Activated CD8-positive, alpha-beta memory T cell treated with anti-CD3 and anti-CD28 coated beads, Interleukin-2, amount 10 ng/mL, durations not matched to agents 7 days and 5 days (primary cell): ENCODE results near the gene KISS1. TPM values are rescaled to one million over a fixed set of nuclear protein-coding genes. Genes with fewer than 3 reads are reported as not detected.
"Not testable (repeated sequence)": the region's sequence is repeated elsewhere in the genome, so short reads cannot be mapped to it uniquely, and the experiment has no call there.

Source experiments
- ATAC-seq: fragments of 150-1000 bp; cut with Tn5 transposase; one replicate; pipeline ENCODE4 v1.10.0; 2021; ENCODE audit warnings: moderate library complexity
- CTCF ChIA-PET: fragments of 350-600 bp; sonication (Branson Sonifier 250); formaldehyde crosslinking; loops from one replicate; lab custom pipeline; 2021; ENCODE audit warnings: antibody characterized with exemption; lab: Charles Lee
- DNase-seq: peaks from one replicate; pipeline ENCODE4 v3.0.0-alpha.2; 2020
- H3K27ac Mint-ChIP-seq: one replicate; pipeline ENCODE4 v1.8.0; 2021; ENCODE audit warnings: mild to moderate bottlenecking, mixed read lengths
- H3K27me3 Mint-ChIP-seq: one replicate; pipeline ENCODE4 v1.8.0; 2021; ENCODE audit warnings: mixed read lengths
- H3K36me3 Mint-ChIP-seq: one replicate; pipeline ENCODE4 v1.8.0; 2021; ENCODE audit warnings: mild to moderate bottlenecking, mixed read lengths
- H3K4me1 Mint-ChIP-seq: one replicate; pipeline ENCODE4 v1.8.0; 2021; ENCODE audit warnings: mixed read lengths
- H3K4me3 Mint-ChIP-seq: one replicate; pipeline ENCODE4 v1.8.0; 2021; ENCODE audit warnings: mild to moderate bottlenecking, moderate library complexity, mixed read lengths
- H3K9me3 Mint-ChIP-seq: one replicate; pipeline ENCODE4 v1.8.0; 2022; ENCODE audit warnings: low read depth, mixed read lengths
- total RNA-seq, 2 experiments: library from RNA; stranded (reverse); gene quantifications; one replicate each; pipeline ENCODE4 v1.2.3, GENCODE V29; 2021

The KISS1 gene
- total RNA-seq: not detected

GRCh38 chr1:204196068-204196795 lies at the start of gene KISS1:
Gene KISS1, minus strand, starts transcription at chr1:204196491. Its CDS starts 3,615 bp downstream, at chr1:204192876.
- H3K27ac Mint-ChIP-seq: no peak within 1 kb of the TSS
- DNase-seq (no peak), ATAC-seq (no peak)
- no peaks in the 10 kb centered on the region for H3K36me3 Mint-ChIP-seq
- H3K4me3 Mint-ChIP-seq: no peak within 1 kb of the TSS
- peaks cover 6% of the 10 kb centered on the region for H3K9me3 Mint-ChIP-seq
- H3K4me1 Mint-ChIP-seq: peaks cover 3% of the 10 kb centered on the region
- H3K27me3 Mint-ChIP-seq: peaks cover 17% of the 10 kb centered on the region
- CTCF ChIA-PET: no interaction called here

GRCh38 chr1:204242920-204243319 lies 46.6 kb upstream of the KISS1 start:
- DNase-seq: no peak
- H3K27me3 Mint-ChIP-seq: no peaks in the 10 kb centered on the region
- H3K4me1 Mint-ChIP-seq: no peaks in the 10 kb centered on the region
- H3K27ac Mint-ChIP-seq: no peak overlapping the region
- CTCF ChIA-PET: interaction anchor here (1.0 kb wide), 1 partner anchor 80 kb away, joined by 3 read pairs; no protein-coding TSS in a partner anchor
- no peaks in the 10 kb centered on the region for H3K36me3 Mint-ChIP-seq
- H3K4me3 Mint-ChIP-seq: no peak overlapping the region
- no peaks in the 10 kb centered on the region for H3K9me3 Mint-ChIP-seq
- ATAC-seq: no peak

- Mint-ChIP-seq H3K4me1 (no peaks in the 10 kb centered on the region), H3K27me3 (no peaks in the 10 kb centered on the region), H3K36me3 (no peaks in the 10 kb centered on the region), H3K4me3 (no peak overlapping the region), H3K9me3 (no peaks in the 10 kb centered on the region), H3K27ac (no peak overlapping the region)
- ATAC-seq: no peak
- DNase-seq: no peak
- CTCF ChIA-PET: no interaction called here
Observed at GRCh38 chr1:204241914-204242313, 45.6 kb upstream of the KISS1 start.

- Mint-ChIP-seq H3K36me3 (no peaks in the 10 kb centered on the region), H3K27ac (no peak overlapping the region), H3K4me1 (no peaks in the 10 kb centered on the region)
Observed at GRCh38 chr1:204241050-204241449, 44.8 kb upstream of the KISS1 start.

GRCh38 chr1:204240233-204240632 lies 43.9 kb upstream of the KISS1 start:
- no peak for ATAC-seq
- H3K27me3 Mint-ChIP-seq: peaks cover 7% of the 10 kb centered on the region
- CTCF ChIA-PET: no interaction called here
- H3K4me3 Mint-ChIP-seq: no peak overlapping the region
- H3K4me1 Mint-ChIP-seq: no peaks in the 10 kb centered on the region
- no peak overlapping the region for H3K27ac Mint-ChIP-seq
- DNase-seq: no peak
- no peaks in the 10 kb centered on the region for H3K36me3 Mint-ChIP-seq
- H3K9me3 Mint-ChIP-seq: no peaks in the 10 kb centered on the region

More at GRCh38 chr1:204241050-204241449, 44.8 kb upstream of the KISS1 start:
- DNase-seq (no peak), ATAC-seq (no peak)
- peaks cover 2% of the 10 kb centered on the region for H3K27me3 Mint-ChIP-seq
- H3K4me3 Mint-ChIP-seq: no peak overlapping the region
- H3K9me3 Mint-ChIP-seq: no peaks in the 10 kb centered on the region
- CTCF ChIA-PET: no interaction called here

- DNase-seq, H3K36me3 Mint-ChIP-seq, H3K4me1 Mint-ChIP-seq, H3K27me3 Mint-ChIP-seq, H3K27ac Mint-ChIP-seq, H3K9me3 Mint-ChIP-seq, H3K4me3 Mint-ChIP-seq, ATAC-seq, CTCF ChIA-PET: not testable (repeated sequence)
Observed at GRCh38 chr1:204239401-204239800, 43.1 kb upstream of the KISS1 start.

- H3K27ac Mint-ChIP-seq, H3K9me3 Mint-ChIP-seq, H3K36me3 Mint-ChIP-seq, CTCF ChIA-PET, H3K4me3 Mint-ChIP-seq, ATAC-seq, DNase-seq, H3K4me1 Mint-ChIP-seq: not testable (repeated sequence)
- peaks cover 13% of the 10 kb centered on the region for H3K27me3 Mint-ChIP-seq
Observed at GRCh38 chr1:204238520-204238919, 42.2 kb upstream of the KISS1 start.

GRCh38 chr1:204237515-204237914 lies 41.2 kb upstream of the KISS1 start:
- H3K36me3 Mint-ChIP-seq, H3K4me1 Mint-ChIP-seq, H3K4me3 Mint-ChIP-seq, ATAC-seq, H3K9me3 Mint-ChIP-seq, DNase-seq, H3K27ac Mint-ChIP-seq: not testable (repeated sequence)
- H3K27me3 Mint-ChIP-seq: peaks cover 13% of the 10 kb centered on the region
- CTCF ChIA-PET: interaction anchor here (0.9 kb wide), 1 partner anchor 21 kb away, joined by 3 read pairs; no protein-coding TSS in a partner anchor

GRCh38 chr1:204232526-204232925 lies 36.2 kb upstream of the KISS1 start:
- H3K9me3 Mint-ChIP-seq: no peaks in the 10 kb centered on the region
- no peak for ATAC-seq
- H3K27me3 Mint-ChIP-seq: peaks cover 13% of the 10 kb centered on the region
- no peaks in the 10 kb centered on the region for H3K36me3 Mint-ChIP-seq
- H3K4me3 Mint-ChIP-seq: no peak overlapping the region
- H3K27ac Mint-ChIP-seq: no peak overlapping the region
- no peak for DNase-seq
- CTCF ChIA-PET: interaction anchor here (0.6 kb wide), 1 partner anchor 142 kb away, joined by 3 read pairs; no protein-coding TSS in a partner anchor
- H3K4me1 Mint-ChIP-seq: no peaks in the 10 kb centered on the region

GRCh38 chr1:204230211-204230610 lies 33.9 kb upstream of the KISS1 start:
- no peak overlapping the region for H3K4me3 Mint-ChIP-seq
- H3K9me3 Mint-ChIP-seq: no peaks in the 10 kb centered on the region
- H3K36me3 Mint-ChIP-seq: no peaks in the 10 kb centered on the region
- no peaks in the 10 kb centered on the region for H3K4me1 Mint-ChIP-seq
- no peak overlapping the region for H3K27ac Mint-ChIP-seq
- H3K27me3 Mint-ChIP-seq: peaks cover 5% of the 10 kb centered on the region
- ATAC-seq (no peak), DNase-seq (no peak)
- CTCF ChIA-PET: interaction anchor here (1.1 to 1.7 kb wide), 2 partner anchors 16 to 23 kb away, joined by 4 to 7 read pairs; partner anchors contain the start of gene GOLT1A

GRCh38 chr1:204228896-204229295 lies 32.6 kb upstream of the KISS1 start:
- CTCF ChIA-PET: interaction anchor here (1.1 to 1.7 kb wide), 2 partner anchors 15 to 22 kb away, joined by 4 to 7 read pairs; partner anchors contain the start of gene GOLT1A
- Mint-ChIP-seq H3K27ac (no peak overlapping the region), H3K36me3 (no peaks in the 10 kb centered on the region), H3K4me3 (no peak overlapping the region), H3K27me3 (peaks cover 4% of the 10 kb centered on the region), H3K4me1 (no peaks in the 10 kb centered on the region), H3K9me3 (no peaks in the 10 kb centered on the region)
- ATAC-seq (no peak), DNase-seq (no peak)

- no peaks in the 10 kb centered on the region for H3K36me3 Mint-ChIP-seq
- no peak for DNase-seq
- H3K4me1 Mint-ChIP-seq: no peaks in the 10 kb centered on the region
- no peak overlapping the region for H3K27ac Mint-ChIP-seq
- no peaks in the 10 kb centered on the region for H3K27me3 Mint-ChIP-seq
- H3K9me3 Mint-ChIP-seq: no peaks in the 10 kb centered on the region
- ATAC-seq: no peak
- CTCF ChIA-PET: interaction anchor here (0.8 to 1.7 kb wide), 2 partner anchors 18 to 21 kb away, joined by 3 to 7 read pairs; no protein-coding TSS in a partner anchor
- no peak overlapping the region for H3K4me3 Mint-ChIP-seq
Observed at GRCh38 chr1:204227996-204228785, 31.9 kb upstream of the KISS1 start.

- Mint-ChIP-seq H3K27ac (no peak overlapping the region), H3K4me3 (no peak overlapping the region), H3K4me1 (no peaks in the 10 kb centered on the region), H3K9me3 (no peaks in the 10 kb centered on the region), H3K27me3 (no peaks in the 10 kb centered on the region), H3K36me3 (no peaks in the 10 kb centered on the region)
- DNase-seq: no peak
- CTCF ChIA-PET: interaction anchor here (0.7 to 1.6 kb wide), 3 partner anchors 17 to 137 kb away, joined by 3 read pairs; no protein-coding TSS in a partner anchor
- ATAC-seq: no peak
Observed at GRCh38 chr1:204227351-204227750, 31.1 kb upstream of the KISS1 start.
